GM21423 (cell line): ENCODE measurements around the gene TAF11.
"Not testable (repeated sequence)": the region's sequence is repeated elsewhere in the genome, so short reads cannot be mapped to it uniquely, and the experiment has no call there.

Source experiments
- ATAC-seq: cut with Tn5 transposase; IDR thresholded peaks from one replicate; pipeline ENCODE4 v1.9.1; 2021; ENCODE audit warnings: mild to moderate bottlenecking, moderate library complexity; ENCODE audit not compliant: unreplicated experiment

Gene TAF11

DNA sequence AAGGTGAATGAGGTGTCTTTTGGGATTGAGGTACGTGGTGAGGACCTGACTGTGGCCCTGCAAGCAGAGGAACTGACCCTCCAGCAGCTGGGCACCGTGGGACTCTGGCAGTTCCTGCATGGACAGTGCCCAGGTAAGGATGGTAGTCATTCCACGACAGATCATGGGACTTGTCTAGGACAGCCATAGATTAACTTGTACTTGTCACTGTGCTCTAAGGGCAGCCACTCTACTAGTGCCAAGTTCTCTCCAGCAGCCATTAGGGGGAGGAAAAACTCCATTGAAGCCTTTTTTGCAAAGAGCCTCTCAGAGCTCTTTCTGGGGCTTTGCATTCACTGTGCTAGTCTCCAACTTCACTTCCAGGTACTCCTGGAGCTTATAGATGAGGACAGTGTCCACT, 20.4 kb downstream of the TAF11 start:
- ATAC-seq = no peak

DNA sequence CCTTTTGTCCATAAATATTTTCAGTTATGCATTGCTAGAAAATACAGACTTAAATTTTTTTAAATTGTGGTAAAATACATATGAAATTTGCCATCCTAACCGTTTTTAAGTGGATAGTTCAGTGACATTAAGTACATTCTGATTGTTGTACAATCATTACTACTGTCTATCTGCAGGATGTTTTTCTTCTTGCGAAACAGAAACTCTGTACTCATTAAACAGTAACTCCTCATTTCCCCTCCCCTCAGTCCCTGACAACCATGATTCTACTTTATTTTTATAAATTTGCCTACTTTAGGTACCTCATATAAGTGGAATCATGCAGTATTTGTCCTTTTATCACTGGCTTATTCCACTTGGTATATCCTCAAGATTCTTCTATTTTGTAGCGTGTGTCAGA, 21.3 kb downstream of the TAF11 start:
- no peak for ATAC-seq

DNA sequence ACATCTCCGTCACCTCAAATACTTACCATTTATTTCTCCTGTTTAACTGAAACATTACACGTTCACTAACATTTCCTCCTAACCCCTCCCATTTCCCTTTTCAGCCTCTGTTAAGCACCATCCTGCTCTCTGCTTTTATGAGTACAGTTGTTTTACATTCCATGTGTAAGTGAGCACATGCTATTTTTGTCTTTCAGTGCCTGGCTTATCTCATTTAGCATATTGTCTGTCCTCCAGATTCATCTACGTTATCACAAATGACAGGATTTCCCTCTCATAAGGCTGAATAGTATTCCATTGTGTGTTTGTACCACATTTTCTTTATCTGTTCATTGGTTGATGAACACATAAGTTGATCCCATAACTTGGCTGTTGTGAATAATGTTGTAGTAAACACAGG, 22.7 kb downstream of the TAF11 start:
- ATAC-seq = no peak

DNA sequence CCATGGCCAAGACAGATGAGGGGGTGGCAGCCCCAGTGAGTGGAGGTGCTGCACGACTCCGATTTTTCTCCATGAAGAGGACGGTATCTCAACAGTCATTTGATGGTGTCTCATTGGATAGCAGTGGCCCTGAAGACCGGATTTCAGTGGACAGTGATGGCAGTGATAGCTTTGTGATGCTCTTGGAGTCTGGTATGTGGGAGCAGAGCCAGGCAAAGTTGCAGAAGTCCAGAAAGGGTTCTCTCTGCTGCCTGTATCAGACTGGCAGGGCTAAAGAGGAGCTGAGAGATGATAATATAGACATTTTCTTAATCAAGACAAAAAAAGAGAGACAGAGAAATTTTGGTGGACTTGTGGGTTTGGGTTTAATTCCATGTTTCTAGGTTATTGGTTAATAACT, 23.8 kb downstream of the TAF11 start:
- no peak for ATAC-seq

DNA sequence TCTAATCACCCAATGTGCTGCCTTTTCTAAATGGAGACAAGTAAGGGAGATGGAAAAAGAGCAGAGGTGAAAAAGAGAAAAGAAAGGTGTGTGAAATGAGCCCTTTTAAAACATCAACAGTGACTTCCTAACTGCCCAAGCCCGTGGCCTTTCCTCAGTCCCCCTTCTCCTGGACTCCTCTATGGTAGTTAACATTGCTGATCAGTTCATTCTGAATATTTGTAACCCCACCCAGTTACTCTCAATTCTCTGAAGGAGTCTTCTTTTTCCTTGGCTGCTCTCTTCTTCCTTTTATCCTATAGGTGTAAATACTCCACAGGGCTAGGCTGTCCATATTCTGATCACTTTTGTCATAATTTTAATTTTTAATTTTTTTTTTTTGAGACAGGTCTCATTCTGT, 27.1 kb downstream of the TAF11 start:
- ATAC-seq = no peak

DNA sequence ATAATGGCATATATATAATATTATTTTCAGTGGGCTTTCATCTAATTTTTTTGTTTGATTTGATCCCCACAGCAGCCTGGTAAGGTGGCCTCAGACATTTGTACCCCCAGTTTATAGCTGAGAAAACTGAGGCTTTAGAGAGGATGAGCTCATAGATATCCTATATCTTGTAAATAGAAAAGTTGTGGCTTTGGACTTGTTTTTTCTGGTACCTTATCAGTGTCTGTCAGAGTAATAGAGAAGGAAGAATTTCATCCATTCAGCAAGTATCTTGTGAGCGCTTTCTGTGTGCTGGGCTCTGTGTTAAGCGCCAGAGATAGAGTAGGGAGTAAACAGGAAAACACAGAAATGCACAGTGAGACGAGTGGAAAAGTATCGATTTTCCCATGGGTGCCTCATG, 27.9 kb downstream of the TAF11 start:
- no peak for ATAC-seq

DNA sequence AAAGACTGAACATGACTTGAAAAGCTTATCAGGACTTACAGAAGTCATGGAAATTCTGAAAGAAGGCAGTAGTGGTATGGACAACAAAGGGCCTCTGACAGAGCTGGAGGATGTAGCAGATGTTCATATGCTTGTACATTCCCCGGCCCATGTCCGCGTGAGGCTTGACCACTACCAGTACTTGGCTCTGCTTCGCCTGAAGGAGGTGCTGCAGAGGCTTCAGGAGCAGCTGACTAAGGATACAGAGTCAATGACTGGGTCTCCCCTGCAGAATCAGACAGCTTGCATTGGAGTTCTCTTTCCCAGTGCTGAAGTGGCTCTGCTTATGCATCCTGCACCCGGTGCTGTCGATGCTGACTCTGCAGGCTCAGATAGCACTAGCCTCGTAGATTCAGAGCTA, 29.2 kb downstream of the TAF11 start:
- no peak for ATAC-seq

DNA sequence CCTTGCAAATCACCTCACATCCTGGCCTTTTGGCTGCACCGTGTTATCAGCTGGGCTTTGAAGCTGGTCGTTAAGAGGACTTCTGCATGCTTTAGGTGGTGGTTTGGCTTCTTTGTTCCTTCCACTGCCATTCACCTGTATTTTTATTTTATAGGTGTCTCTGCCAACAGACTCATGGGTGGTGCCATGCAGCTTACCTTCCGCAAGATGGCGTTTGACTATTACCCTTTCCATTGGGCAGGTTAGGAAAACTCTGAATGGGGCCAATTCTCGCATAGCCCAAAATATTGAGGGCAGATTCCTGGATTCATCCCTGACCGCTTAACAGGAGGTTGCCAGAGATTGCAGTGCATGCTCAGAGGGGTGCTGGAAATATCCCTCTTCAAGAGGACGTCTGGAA, 32.4 kb downstream of the TAF11 start:
- no peak for ATAC-seq

DNA sequence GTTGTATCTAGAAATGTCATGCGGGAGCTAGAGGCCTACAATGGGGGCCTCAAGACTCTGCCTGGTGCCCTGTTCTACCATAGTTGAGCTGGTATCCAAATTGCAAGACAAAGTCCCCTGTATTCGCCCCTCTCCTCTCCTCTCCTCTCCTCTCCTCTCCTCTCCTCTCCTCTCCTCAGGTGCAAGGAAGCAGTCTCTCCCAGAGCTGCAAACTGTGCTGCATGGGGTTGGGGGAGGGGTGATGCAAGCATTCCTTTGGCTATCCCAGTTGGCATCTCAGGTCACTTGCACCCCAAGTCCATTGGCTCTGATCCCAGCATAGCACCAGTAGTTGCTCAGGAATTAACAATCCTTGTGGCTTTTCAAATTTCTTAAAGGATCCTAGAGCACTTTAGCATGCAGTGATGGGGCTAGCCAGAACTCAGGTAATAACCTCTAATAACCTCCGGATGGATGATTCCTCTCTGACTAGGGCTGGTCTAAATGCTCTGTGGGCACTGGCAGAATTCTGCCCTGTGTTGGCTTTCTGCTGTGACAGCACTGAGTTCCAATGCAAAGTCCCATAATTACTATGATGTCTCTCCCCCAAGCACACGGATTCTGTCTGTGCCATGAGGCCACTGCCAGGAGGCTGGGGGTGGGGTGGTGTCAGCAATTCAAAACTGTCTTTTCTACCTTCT, 35.3 kb downstream of the TAF11 start:
- no peak for ATAC-seq

DNA sequence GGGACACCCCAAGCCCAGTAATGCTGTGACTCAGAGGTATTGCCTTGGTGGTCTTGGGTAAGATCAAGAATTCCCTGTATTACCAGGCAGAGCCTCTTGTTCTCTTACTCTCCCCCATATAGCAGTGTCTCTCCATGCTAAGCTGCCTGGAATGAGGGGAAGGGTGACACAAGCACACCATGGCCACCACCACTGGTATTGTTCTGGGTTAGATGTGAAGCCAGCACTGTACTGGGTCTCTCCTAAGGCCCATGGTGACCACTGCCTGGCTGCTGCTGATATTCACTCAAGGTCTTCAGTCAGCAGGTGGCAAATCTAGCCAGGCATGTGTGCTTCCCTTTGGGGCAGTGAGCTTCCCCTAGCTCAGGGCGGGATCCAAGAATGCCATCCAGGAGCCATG, 36.5 kb downstream of the TAF11 start:
- no peak for ATAC-seq

DNA sequence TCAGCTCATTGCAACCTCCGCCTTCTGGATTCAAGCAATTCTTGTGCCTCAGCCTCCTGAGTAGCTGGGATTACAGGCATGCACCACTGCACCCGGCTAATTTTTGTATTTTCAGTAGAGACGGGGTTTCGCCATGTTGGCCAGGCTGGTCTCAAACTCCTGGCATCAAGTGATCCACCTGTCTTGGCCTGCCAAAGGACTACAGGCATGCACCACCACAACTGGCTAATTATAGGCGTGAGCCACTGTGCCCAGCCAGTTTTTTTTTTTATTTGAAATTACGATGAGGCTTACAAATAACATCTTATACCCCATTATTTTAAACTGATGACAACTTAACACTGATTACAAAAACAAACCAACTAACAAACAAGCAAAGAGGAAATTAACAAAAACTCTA, 38.8 kb downstream of the TAF11 start:
- ATAC-seq = not testable (repeated sequence)

DNA sequence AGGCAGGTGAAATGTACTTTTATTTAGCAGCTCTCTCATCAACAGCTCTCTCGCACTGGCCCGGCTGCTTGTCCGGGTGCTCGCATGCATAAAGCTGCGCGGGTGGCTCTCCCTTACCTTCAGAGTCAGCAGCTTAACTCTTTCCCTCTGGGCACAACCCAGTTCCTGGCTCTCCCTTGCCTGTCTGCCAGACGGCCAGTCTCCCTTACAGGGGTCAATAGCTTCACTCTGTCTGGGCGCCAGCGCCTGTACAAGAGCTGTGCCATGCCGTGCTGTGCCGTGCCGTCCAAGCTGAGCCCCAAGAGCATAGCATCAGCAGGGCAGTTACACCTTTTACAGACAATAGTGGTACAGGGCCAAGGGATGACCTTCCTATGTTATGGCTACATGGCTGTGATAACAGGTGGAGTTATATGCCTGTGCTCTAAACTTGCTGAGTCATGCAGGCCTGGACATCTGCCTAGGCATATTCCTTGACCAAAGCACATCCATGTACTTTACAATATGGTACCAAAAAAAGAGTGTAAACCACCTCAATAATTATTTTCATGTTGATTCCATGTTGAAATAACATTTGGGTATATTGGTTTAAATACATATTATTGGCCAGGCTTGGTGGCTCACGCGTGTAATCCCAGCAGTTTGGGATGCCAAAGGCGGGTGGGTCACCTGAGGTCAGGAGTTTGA, 48.0 kb downstream of the TAF11 start:
- no peak for ATAC-seq

DNA sequence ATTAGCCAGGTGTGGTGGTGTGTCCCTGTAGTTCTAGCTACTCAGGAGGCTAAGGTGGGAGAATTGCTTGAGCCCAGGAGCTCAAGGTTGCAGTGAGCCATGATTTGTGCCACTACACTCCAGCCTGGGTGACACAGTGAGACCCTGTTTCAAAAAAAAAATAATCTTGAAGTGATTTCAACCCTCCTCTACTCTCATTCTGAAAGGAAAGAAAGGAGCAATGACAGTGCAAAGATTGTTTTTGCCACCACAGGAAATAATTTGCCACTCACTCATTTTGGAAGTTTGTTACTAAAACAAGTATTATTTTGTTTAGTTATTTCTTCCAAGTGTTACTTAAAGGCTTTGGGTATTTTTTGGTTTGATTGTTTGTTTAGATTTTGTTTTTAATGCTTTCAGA, 50.3 kb downstream of the TAF11 start:
- no peak for ATAC-seq

DNA sequence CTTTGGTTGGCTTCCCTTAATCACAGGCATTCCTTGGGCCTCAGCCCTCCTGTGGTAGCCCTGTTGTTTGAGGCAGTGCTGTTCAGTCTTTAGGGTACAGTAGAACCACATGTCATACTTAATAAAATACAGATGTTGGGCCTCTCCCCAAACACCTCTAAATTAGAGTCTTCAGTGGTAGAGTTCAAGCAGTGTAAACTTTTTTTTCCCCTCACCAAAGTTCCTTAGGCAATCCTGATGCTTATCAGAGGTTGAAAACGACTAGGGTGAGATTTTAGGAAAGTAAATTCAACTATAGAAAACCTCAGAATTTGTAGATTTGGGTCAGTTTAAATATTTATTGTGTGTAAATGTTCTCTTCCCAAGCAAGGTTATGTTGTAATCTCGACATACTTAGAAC, 51.4 kb downstream of the TAF11 start:
- no peak for ATAC-seq

DNA sequence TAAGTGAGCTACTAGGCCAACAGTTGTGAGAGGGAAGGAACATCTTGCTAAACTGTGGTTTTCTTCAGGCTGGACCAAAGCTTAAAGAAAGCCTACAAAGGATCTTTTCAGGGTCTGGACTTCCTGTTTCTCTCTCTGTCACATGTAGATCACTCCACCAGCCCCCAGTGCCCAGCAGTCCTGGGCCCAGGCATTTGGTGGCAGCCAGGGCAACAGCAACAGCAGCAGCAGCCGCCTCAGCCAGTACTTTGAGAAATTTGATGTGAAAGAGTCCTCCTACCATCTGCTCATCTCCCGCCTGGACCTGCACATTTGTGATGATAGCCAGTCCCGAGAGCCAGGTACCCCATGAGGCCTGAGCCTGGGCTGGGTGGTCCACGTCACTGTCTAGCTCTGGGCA, 51.8 kb downstream of the TAF11 start:
- ATAC-seq = no peak

DNA sequence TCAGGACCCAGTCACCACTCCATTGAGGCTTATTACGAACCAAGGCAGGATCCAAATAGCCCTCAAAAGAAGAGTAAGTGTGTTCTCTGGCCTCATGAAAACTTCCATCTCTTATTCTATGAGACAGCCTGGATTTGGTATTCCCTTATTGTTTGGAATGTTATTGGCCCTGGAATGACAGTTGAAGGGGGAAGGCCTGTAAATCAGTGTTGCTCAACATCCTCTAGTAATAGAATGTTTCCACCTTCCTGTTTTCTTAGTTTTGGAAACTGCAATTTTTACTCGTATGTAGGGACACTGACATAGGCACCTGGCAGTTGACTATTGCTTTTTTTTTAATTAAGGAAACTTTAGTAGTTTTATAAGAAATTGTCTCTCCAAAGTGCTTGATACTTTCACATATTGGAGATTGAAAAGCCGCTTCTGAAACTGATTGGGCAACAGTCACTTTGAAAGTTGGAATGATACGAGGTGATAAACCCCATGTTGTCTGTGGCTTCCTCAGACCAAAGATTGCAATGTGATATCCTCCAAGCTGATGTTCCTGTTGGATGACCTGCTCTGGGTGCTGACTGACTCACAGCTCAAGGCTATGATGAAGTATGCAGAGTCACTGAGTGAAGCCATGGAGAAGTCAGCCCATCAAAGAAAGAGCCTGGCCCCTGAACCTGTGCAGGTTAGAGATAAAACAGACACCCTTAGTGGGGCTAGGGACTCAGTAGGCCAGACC, 52.9 kb downstream of the TAF11 start:
- ATAC-seq = no peak

DNA sequence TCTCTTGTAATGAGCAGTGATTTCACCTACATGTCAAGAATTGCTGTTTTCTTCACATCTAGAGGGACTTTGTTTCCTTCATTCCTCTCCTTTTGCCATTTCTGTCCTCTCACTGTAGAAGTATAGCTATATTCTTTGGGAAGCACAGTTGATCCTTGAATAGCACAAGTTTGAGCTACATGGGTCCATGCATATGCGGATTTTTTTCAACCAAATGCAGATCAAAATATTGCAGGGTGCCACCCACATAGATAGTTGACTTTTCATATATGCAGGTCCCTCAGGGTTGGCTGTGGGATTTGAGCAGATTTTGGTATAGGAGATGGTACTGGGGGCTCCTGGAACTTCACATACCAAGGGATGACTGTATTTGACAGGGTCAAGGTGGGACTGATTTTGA, 54.9 kb downstream of the TAF11 start:
- ATAC-seq = no peak

DNA sequence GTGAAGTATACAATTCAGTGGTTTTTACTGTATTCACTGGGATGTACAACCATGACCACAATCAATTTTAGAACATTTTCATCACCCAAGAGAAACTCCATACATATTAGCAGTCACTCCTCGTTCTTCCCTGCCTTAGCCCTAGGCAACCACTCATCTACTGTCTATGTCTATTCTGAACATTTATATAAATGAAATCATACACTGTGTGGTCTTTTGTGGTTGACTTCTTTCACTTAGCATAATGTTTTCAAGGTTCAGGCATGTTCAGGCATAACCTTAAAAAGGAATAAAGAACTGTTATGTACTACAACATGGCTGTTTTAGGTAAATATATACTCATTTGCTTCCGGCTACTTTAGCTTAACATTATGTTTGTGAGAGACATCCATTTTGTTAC, 58.7 kb downstream of the TAF11 start:
- no peak for ATAC-seq
